GM12878 (cell line): ENCODE data around the gene SH3YL1. TPM values are rescaled to one million over a fixed set of nuclear protein-coding genes. Genes with fewer than 3 reads are reported as not detected.

ENCODE experiments used
- ATAC-seq: fragments of 200-7000 bp; cut with Tn5 transposase; 3 replicates; pipeline ENCODE4 v1.9.1; 2020; ENCODE audit warnings: mild to moderate bottlenecking, moderate library complexity
- BruUV-seq: library from RNA; stranded (reverse); fragments of 400-500 nt; replicated peaks from 2 replicates; lab custom pipeline; 2021; lab: Mats Ljungman, UMichigan
- CTCF ChIA-PET: fragments of 300-600 bp; sonication (Branson Sonifier 250); formaldehyde crosslinking; extraction: SDS; loops from one replicate; lab custom pipeline; 2021; ENCODE audit warnings: inconsistent platforms; lab: Yijun Ruan, JAX
- POLR2A ChIA-PET: fragments of 350-600 bp; formaldehyde crosslinking; extraction: SDS; loops from one replicate; lab custom pipeline; 2021; ENCODE audit warnings: inconsistent platforms; lab: Charles Lee
- RAD21 ChIA-PET: fragments of 300-600 bp; sonication (Branson Sonifier 250); formaldehyde crosslinking; loops from one replicate; lab custom pipeline; 2023; ENCODE audit warnings: antibody characterized with exemption; ENCODE audit not compliant: unreplicated experiment; lab: Charles Lee
- SMC1A ChIA-PET: fragments of 300-600 bp; sonication (Branson Sonifier 250); formaldehyde crosslinking; loops from one replicate; lab custom pipeline; 2023; ENCODE audit not compliant: unreplicated experiment, uncharacterized antibody; lab: Charles Lee
- DNase-seq: peaks from one replicate; pipeline ENCODE4 v3.0.0-alpha.2; 2011; ENCODE audit warnings: low read depth, low spot score
- FAIRE-seq: peaks from 3 replicates; lab custom pipeline; 2011; peaks lifted over from hg19 to GRCh38; lab: Jason Lieb, UNC
- H2AFZ ChIP-seq: 2 replicates; pipeline ENCODE4 v1.6.0; 2011; ENCODE audit warnings: low read depth, low read length, control low read depth; ENCODE audit not compliant: control insufficient read depth
- H3K27ac ChIP-seq: 2 replicates; pipeline ENCODE4 v1.5.1; 2011; ENCODE audit warnings: control low read depth; ENCODE audit not compliant: control insufficient read depth, insufficient read depth
- H3K27me3 ChIP-seq, 2 experiments: replicated peaks in 1 of 2; 2 replicates each; pipeline versions ENCODE4 v1.6.0 to v1.6.1; 2011; ENCODE audit warnings: low read length in 1 of 2; ENCODE audit not compliant: control insufficient read depth in 2 of 2, insufficient read depth in 2 of 2
- H3K36me3 ChIP-seq, 2 experiments: 2 replicates each; pipeline ENCODE4 v1.5.1; 2011; ENCODE audit warnings: low read length in 1 of 2; ENCODE audit not compliant: control insufficient read depth in 2 of 2, insufficient read depth in 2 of 2
- H3K4me1 ChIP-seq: 2 replicates; pipeline ENCODE4 v1.6.1; 2011; ENCODE audit warnings: mild to moderate bottlenecking, low read length, moderate library complexity, mixed read lengths; ENCODE audit not compliant: control insufficient read depth, insufficient read depth
- H3K4me2 ChIP-seq: 2 replicates; pipeline ENCODE4 v1.6.0; 2011; ENCODE audit warnings: control low read depth; ENCODE audit not compliant: control insufficient read depth, insufficient read depth
- H3K4me3 ChIP-seq: fragments of 200-600 bp; sonication (generic); 2 replicates; pipeline ENCODE4 v1.5.1; 2016
- H3K79me2 ChIP-seq: 2 replicates; pipeline ENCODE4 v1.6.0; 2011; ENCODE audit warnings: low read length; ENCODE audit not compliant: control insufficient read depth, insufficient read depth
- H3K9ac ChIP-seq: 2 replicates; pipeline ENCODE4 v1.8.0; 2011; ENCODE audit warnings: low read length, control low read depth, mixed read lengths; ENCODE audit not compliant: control insufficient read depth, insufficient read depth
- H3K9me3 ChIP-seq: replicated peaks from 3 replicates; pipeline ENCODE4 v1.5.1; 2011; ENCODE audit warnings: mild to moderate bottlenecking, low read length; ENCODE audit not compliant: control insufficient read depth, insufficient read depth
- H4K20me1 ChIP-seq: 2 replicates; pipeline ENCODE4 v1.6.0; 2011; ENCODE audit not compliant: control insufficient read depth, insufficient read depth
- BACH1 ChIP-seq: fragments of 450-650 bp; IDR thresholded peaks from 2 replicates; pipeline ENCODE4 v1.6.1; 2017; ENCODE audit warnings: mild to moderate bottlenecking, borderline replicate concordance
- CBX3 ChIP-seq: fragments of 200-600 bp; sonication (generic); IDR thresholded peaks from 2 replicates; pipeline ENCODE4 v1.6.1; 2016; ENCODE audit warnings: low read depth, borderline replicate concordance
- CEBPB ChIP-seq, 2 experiments: fragments of 150-350 bp in 1 of 2; IDR thresholded peaks; 2 replicates each; pipeline ENCODE4 v1.6.1; 2012 to 2014; ENCODE audit warnings: low read depth in 2 of 2, low read length in 2 of 2, borderline replicate concordance in 1 of 2, inconsistent platforms in 1 of 2
- GABPA ChIP-seq: IDR thresholded peaks from 2 replicates; pipeline ENCODE4 v1.6.1; 2014; ENCODE audit warnings: antibody characterized with exemption, low read depth, mild to moderate bottlenecking, inconsistent platforms
- MEF2A ChIP-seq: IDR thresholded peaks from 2 replicates; pipeline ENCODE4 v1.6.1; 2011; ENCODE audit warnings: low read depth, mild to moderate bottlenecking, low read length, moderate library complexity; ENCODE audit not compliant: insufficient read depth
- PAX5 ChIP-seq: IDR thresholded peaks from 2 replicates; pipeline ENCODE4 v1.6.1; 2011; ENCODE audit warnings: low read depth, low read length, borderline replicate concordance
- SMAD5 ChIP-seq: IDR thresholded peaks from 2 replicates; pipeline ENCODE4 v1.6.1; 2016; ENCODE audit warnings: antibody characterized with exemption, low read depth
- ZNF217 ChIP-seq: fragments of 450-650 bp; IDR thresholded peaks from 2 replicates; pipeline ENCODE4 v1.6.1; 2017; ENCODE audit warnings: antibody characterized with exemption, mild to moderate bottlenecking
- whole genome bisulfite sequencing: methylation state at CpG from one replicate; pipeline ENCODE4 v1.1.6; 2016; ENCODE audit warnings: low lambda C conversion rate; ENCODE audit not compliant: insufficient replicate concordance, insufficient coverage; ENCODE audit errors: missing lambda C conversion rate; 5-methylcytosine and 5-hydroxymethylcytosine counted together
- in situ Hi-C: fragments of 300-500 bp; cut with MboI; formaldehyde crosslinking; loops from 9 replicates; pipeline ENCODE4 v1.14.3; 2018; ENCODE audit warnings: mixed read lengths
- intact Hi-C: fragments of 100-400 bp; cut with micrococcal nuclease; formaldehyde crosslinking; loops from one replicate; pipeline ENCODE4 v1.14.2; 2022; ENCODE audit not compliant: unreplicated experiment
- polyA plus RNA-seq, 11 experiments: library from polyadenylated mRNA; depleted of rRNA in 4 of 11; unstranded in 6 of 11; stranded (reverse) in 5 of 11; fragments of >200 nt; fragmentation: Nextera tagmentation in 4 of 11; fragmentation: Illumina TruSeq in 1 of 11; extraction: Ambion mirVana in 4 of 11; extraction: Trizol in 1 of 11; gene quantifications; 1 replicate in 1 of 11; 2 replicates in 10 of 11; pipeline versions ENCODE4 v1.2.1 to v1.2.3, GENCODE V29; 2011 to 2016; ENCODE audit warnings: inconsistent platforms in 2 of 11, missing spikeins in 2 of 11, low read depth in 1 of 11
- total RNA-seq, 4 experiments: library from RNA; depleted of rRNA in 3 of 4; stranded (reverse); fragments of >200 nt in 3 of 4; fragmentation: Illumina TruSeq in 1 of 4; extraction: Trizol in 1 of 4; gene quantifications; 2 replicates each; pipeline versions ENCODE4 v1.2.1 to v1.2.3, GENCODE V29; 2013 to 2021

SH3YL1 gene
- total and polyA plus RNA-seq, 10 of the 15 experiments (the other 5 are each of a cell fraction or from before 2014, with no cell fraction given) = 12.2 to 22.4 (median 17.2) TPM

GRCh38 chr2:257842-258241 is 6.0 kb downstream of the SH3YL1 start:
- no peak overlapping the region for H3K9ac ChIP-seq
- H3K4me1 ChIP-seq = no peaks in the 10 kb centered on the region; the same call in 1 of the 2 replicates
- POLR2A ChIA-PET = interaction anchor here (1.2 kb wide), 1 partner anchor 8 kb away, joined by 3 read pairs; no protein-coding TSS in a partner anchor
- ATAC-seq (no peak), DNase-seq (no peak), FAIRE-seq (no peak)
- CTCF ChIA-PET = interaction anchor here (1.0 to 2.7 kb wide), 2 partner anchors 10 to 13 kb away, joined by 3 to 22 read pairs; no protein-coding TSS in a partner anchor
- SMC1A ChIA-PET = interaction anchor here (0.6 to 2.6 kb wide), 3 partner anchors 11 to 15 kb away, joined by 3 to 13 read pairs (median 3); no protein-coding TSS in a partner anchor
- H3K27ac ChIP-seq = no peak overlapping the region
- H3K36me3 ChIP-seq = no peaks in the 10 kb centered on the region
- in situ Hi-C loops (no loop called here), intact Hi-C loops (no loop called here)
- H3K4me3 ChIP-seq = no peak overlapping the region
- TF ChIP-seq SMAD5 (no peak), PAX5 (no peak), BACH1 (no peak), CEBPB (IDR thresholded peaks at IDR 0.05; ENCODE audit: borderline replicate concordance in 1 of 2, low read depth in 2 of 2, low read length in 2 of 2) (no peak), MEF2A (no peak), CBX3 (no peak), GABPA (no peak), ZNF217 (no peak)
- no peaks in the 10 kb centered on the region for H3K27me3 ChIP-seq
- no TSS peak for BruUV-seq
- H3K79me2 ChIP-seq = no peaks in the 10 kb centered on the region
- peaks cover 6% of the 10 kb centered on the region; the same call in 1 of the 3 replicates for H3K9me3 ChIP-seq
- no peaks in the 10 kb centered on the region for H4K20me1 ChIP-seq
- RAD21 ChIA-PET = no interaction called here
- 100% methylated on average over 2 of the region's 2 CpGs for WGBS
- H3K4me2 ChIP-seq = no peak overlapping the region
- H2AFZ ChIP-seq = no peak overlapping the region
